Uterus (tissue), 4 donors: ENCODE data around the gene UPF1. TPM values are rescaled to one million over a fixed set of nuclear protein-coding genes. Genes with fewer than 3 reads are reported as not detected.

Experiments used
- DNase-seq, 2 donors: peaks; one replicate each; pipeline ENCODE4 v3.0.0-alpha.2; 2019 to 2020
- H3K27ac ChIP-seq, 2 donors: fragments of 200-600 bp; sonication (generic); 1 replicate in 1 of 2; 2 replicates in 1 of 2; pipeline ENCODE4 v1.5.1; 2016 to 2018
- H3K27me3 ChIP-seq, 2 donors: fragments of 200-600 bp; sonication (generic); one replicate each; pipeline ENCODE4 v1.5.1; 2018 to 2019; ENCODE audit warnings: control low read depth in 1 of 2
- H3K36me3 ChIP-seq, 2 donors: fragments of 200-600 bp; sonication (generic); one replicate each; pipeline ENCODE4 v1.5.1; 2019; ENCODE audit warnings: control low read depth in 1 of 2
- H3K4me1 ChIP-seq, 2 donors: fragments of 200-600 bp; sonication (generic); one replicate each; pipeline ENCODE4 v1.5.1; 2018 to 2019; ENCODE audit warnings: control low read depth in 1 of 2
- H3K4me3 ChIP-seq, 2 donors: fragments of 200-600 bp; sonication (generic); 1 replicate in 1 of 2; 2 replicates in 1 of 2; pipeline ENCODE4 v1.5.1; 2018 to 2019; ENCODE audit warnings: mild to moderate bottlenecking in 1 of 2
- H3K9me3 ChIP-seq, 2 donors: fragments of 200-600 bp; sonication (generic); one replicate each; pipeline ENCODE4 v1.5.1; 2019; ENCODE audit warnings: control low read depth in 1 of 2
- CTCF ChIP-seq, 4 experiments: fragments of 200-600 bp in 2 of 4; fragments of 450-650 bp in 2 of 4; sonication (generic) in 2 of 4; IDR thresholded peaks; one replicate each; pipeline ENCODE4 v1.5.1; 2016 to 2019; ENCODE audit warnings: antibody characterized with exemption in 4 of 4, mild to moderate bottlenecking in 2 of 4, moderate library complexity in 1 of 4
- POLR2A ChIP-seq, 2 donors: fragments of 450-650 bp; IDR thresholded peaks; one replicate each; pipeline ENCODE4 v1.6.1; 2016; ENCODE audit warnings: antibody characterized with exemption in 2 of 2, mild to moderate bottlenecking in 1 of 2, moderate library complexity in 1 of 2
- intact Hi-C: fragments of 100-400 bp; cut with DNase I; formaldehyde crosslinking; loops from one replicate; pipeline ENCODE4 v1.15.1; 2023; ENCODE audit warnings: low total_unique reads
- total RNA-seq, 4 donors: library from RNA; depleted of rRNA in 3 of 4; stranded (reverse); fragments of >200 nt in 3 of 4; gene quantifications; one replicate each; pipeline versions ENCODE4 v1.1.0 to v1.2.4, GENCODE V29; 2014 to 2023
- donor health status: DM: yes; HTN: yes; CAD: no.

The UPF1 gene
- total RNA-seq, 4 donors from 2014 or later: 17.9 to 105 (median 43.7) TPM

- no peak for DNase-seq
- Histone ChIP-seq H3K9me3 (no peaks in the 10 kb centered on the region), H3K4me1 (no peaks in the 10 kb centered on the region), H3K36me3 (no peaks in the 10 kb centered on the region), H3K27ac (no peak overlapping the region), H3K27me3 (no peaks in the 10 kb centered on the region), H3K4me3 (no peak overlapping the region)
- intact Hi-C loops: no loop called here
- TF ChIP-seq CTCF (IDR thresholded peaks at IDR 0.05) (no peak), POLR2A (IDR thresholded peaks at IDR 0.05) (no peak)
Measured at GRCh38 chr19:18817574-18817973, 14.2 kb upstream of the UPF1 start.

- no peak for DNase-seq
- intact Hi-C loops: no loop called here
- no peaks in the 10 kb centered on the region for H3K36me3 ChIP-seq
- H3K9me3 ChIP-seq: no peaks in the 10 kb centered on the region
- H3K27ac ChIP-seq: no peak overlapping the region
- no peak for TF ChIP-seq CTCF (IDR thresholded peaks at IDR 0.05)
- TF ChIP-seq POLR2A (IDR thresholded peaks at IDR 0.05): no peak
- no peaks in the 10 kb centered on the region for H3K4me1 ChIP-seq
- H3K27me3 ChIP-seq: no peaks in the 10 kb centered on the region
- H3K4me3 ChIP-seq: no peak overlapping the region
Measured at GRCh38 chr19:18828786-18829185, 3.0 kb upstream of the UPF1 start.

- no peak for TF ChIP-seq CTCF (IDR thresholded peaks at IDR 0.05)
- TF ChIP-seq POLR2A (IDR thresholded peaks at IDR 0.05): no peak
- Histone ChIP-seq H3K4me1 (peaks cover 0 to 6% of the 10 kb centered on the region in 2 donors), H3K27ac (no peak overlapping the region), H3K4me3 (no peak overlapping the region), H3K27me3 (no peaks in the 10 kb centered on the region), H3K36me3 (no peaks in the 10 kb centered on the region), H3K9me3 (no peaks in the 10 kb centered on the region)
- no peak for DNase-seq
- intact Hi-C loops: no loop called here
Measured at GRCh38 chr19:18830488-18830887, 1.3 kb upstream of the UPF1 start.

- DNase-seq: no peak
- Histone ChIP-seq H3K27ac (peak overlapping the region; percentile 76 to 78), H3K36me3 (no peaks in the 10 kb centered on the region), H3K4me1 (peaks cover 0 to 6% of the 10 kb centered on the region in 2 donors), H3K27me3 (no peaks in the 10 kb centered on the region), H3K9me3 (no peaks in the 10 kb centered on the region), H3K4me3 (peak overlapping the region; percentile 52 to 70)
- no peak for TF ChIP-seq POLR2A (IDR thresholded peaks at IDR 0.05)
- TF ChIP-seq CTCF (IDR thresholded peaks at IDR 0.05): no peak
- intact Hi-C loops: no loop called here
Measured at GRCh38 chr19:18832306-18833140, 764 bp downstream of the UPF1 start.

- Histone ChIP-seq H3K36me3 (no peaks in the 10 kb centered on the region), H3K9me3 (no peaks in the 10 kb centered on the region), H3K27ac (peak overlapping the region in 1 of 2 donors; percentile 78), H3K4me1 (peaks cover 0 to 6% of the 10 kb centered on the region in 2 donors), H3K4me3 (peak overlapping the region; percentile 52 to 70), H3K27me3 (no peaks in the 10 kb centered on the region)
- intact Hi-C loops: no loop called here
- no peak for TF ChIP-seq POLR2A (IDR thresholded peaks at IDR 0.05)
- TF ChIP-seq CTCF (IDR thresholded peaks at IDR 0.05): no peak
- DNase-seq: no peak
Measured at GRCh38 chr19:18833141-18833476, 1.4 kb downstream of the UPF1 start.
